HG03439 (cell line): ENCODE measurements around the gene CNGA1.

Source experiments
- ATAC-seq: cut with Tn5 transposase; IDR thresholded peaks from one replicate; pipeline ENCODE4 v1.9.1; 2021; ENCODE audit warnings: mild to moderate bottlenecking, moderate library complexity; ENCODE audit not compliant: unreplicated experiment

Gene CNGA1

DNA sequence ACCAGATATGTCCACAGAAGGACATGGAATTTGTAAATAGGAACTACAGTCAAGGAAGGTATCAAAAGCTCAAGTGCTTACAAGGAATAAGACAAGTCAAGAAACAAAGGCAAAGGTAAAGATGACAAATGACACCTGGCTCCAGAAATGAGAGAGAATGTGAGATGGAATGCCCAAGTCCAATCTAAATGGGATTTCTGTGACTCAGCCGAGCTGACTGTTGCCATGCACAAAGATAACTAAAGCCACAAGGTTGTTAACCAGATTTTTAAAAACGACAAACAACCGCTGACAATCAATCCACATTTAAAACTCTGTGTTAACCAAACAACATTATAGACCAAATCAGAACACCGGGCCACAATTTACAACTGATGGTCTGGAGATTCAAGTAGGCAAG is 103.2 kb downstream of the CNGA1 start:
- no peak for ATAC-seq

DNA sequence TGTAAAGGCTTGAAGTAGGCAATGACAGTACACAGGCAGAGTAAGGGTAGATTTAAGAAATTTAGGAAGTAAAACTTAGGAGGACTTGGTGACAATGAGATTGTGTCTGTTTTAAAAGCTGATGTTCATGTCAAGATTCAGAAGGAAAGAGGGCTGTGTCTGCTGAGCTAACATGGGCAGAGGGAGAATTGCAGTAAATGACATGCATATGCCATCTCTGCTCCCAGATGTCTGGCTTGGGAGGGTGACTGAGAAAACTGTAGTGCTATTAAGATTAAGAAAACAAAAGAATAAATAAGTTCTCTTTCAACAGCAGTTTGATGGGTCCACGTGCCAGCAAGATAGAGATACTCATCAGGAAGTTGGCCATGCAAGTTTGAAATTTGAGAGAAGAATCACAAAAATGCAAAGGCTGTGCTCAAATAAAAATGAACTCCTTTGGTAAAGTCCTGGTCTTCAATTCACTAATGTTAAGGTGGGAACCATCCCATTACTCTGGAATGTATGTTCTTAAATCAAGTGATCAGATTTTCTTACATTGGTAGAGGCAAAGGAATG is 109.3 kb downstream of the CNGA1 start:
- ATAC-seq = no peak

DNA sequence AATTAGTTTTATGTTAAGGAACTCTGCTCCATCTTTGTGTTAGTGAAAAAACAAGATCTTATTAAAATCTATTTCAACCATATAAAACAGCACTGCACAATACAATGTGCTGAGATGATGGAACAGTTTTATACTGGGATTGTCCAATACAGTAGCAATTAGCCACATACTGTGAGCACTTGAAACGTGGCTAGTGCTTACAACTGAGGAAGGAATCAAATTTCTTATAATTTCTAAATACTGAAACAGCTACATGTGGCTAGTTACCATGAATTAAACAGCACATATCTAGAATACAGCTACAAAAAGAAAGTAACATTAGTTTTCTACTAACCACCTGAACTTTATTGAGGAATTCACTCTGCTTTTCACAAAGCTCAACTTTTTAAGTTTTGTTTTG is 116.8 kb downstream of the CNGA1 start:
- ATAC-seq = no peak

DNA sequence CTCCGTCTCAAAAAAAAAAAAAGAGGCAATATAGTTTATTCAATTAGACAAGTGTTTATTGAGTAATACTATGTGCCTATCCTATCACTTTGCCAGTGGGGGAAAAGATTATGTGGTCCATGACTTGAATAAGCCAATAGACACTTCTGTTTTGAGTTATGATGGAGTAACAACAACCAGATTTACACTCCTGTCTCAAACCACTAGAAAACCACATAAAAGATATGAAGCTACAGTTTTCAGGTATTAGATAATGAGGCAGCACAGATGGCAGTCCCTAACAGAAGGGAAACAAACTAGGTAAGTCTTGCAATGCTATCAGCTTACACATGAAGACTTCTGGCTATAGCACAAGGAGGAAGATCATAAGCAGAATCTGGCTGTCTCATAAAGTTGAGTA is 124.6 kb downstream of the CNGA1 start:
- no peak for ATAC-seq
